ENCODE results near the gene TNFRSF8. TPM values are rescaled to one million over a fixed set of nuclear protein-coding genes. Genes with fewer than 3 reads are reported as not detected.

TNFRSF8 gene
- total and polyA plus RNA-seq, 8 donors, result 0.11 to 2.8 (median 0.21) TPM

DNA sequence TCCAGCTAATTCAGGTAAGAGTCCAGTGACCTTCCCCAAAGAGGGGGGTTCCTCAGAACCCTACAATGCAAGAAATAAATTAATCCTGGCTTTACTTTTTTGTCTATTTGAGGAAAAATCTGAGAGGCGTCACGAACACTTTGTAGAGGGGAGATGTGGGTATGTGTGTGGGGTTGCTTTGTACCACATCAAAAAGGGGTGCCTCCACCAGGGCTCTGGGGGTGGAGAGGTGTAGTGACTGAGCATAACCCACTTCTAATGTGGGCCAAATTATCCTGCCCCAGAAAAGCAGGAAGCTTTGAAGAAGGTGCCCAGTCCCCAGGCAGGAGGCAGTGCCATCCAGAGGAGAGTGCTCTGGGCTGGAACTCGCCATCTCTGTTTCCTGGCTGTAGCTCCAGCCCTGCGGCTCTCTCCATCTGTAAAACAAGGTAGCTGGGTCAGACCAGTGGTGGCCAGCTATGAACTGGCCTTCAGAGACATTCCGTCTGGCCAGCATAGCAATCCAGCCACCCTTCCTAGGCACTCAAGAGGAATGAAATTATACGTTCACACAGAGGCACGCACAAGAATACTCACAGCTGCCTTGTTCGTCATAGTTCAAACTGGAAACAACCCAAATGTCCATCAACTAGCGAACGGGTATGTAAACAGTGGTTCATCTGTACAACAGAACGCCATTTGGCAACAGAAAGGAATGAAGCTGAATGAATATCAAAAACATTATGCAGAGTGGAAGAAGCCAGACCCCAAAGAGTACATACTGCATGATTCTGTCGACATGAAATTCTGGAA is 58.3 kb downstream of the TNFRSF8 start:
- peaks cover 10 to 19% of the 10 kb centered on the region in 2 donors for H3K4me1 ChIP-seq
- no peak overlapping the region for H3K4me3 ChIP-seq
- peaks cover 0 to 8% of the 10 kb centered on the region in 2 donors for H3K27me3 ChIP-seq
- no peak overlapping the region for H3K27ac ChIP-seq
- no peaks in the 10 kb centered on the region for H3K9me3 ChIP-seq
- no peaks in the 10 kb centered on the region for H3K36me3 ChIP-seq
- TF ChIP-seq, protein P1, sequence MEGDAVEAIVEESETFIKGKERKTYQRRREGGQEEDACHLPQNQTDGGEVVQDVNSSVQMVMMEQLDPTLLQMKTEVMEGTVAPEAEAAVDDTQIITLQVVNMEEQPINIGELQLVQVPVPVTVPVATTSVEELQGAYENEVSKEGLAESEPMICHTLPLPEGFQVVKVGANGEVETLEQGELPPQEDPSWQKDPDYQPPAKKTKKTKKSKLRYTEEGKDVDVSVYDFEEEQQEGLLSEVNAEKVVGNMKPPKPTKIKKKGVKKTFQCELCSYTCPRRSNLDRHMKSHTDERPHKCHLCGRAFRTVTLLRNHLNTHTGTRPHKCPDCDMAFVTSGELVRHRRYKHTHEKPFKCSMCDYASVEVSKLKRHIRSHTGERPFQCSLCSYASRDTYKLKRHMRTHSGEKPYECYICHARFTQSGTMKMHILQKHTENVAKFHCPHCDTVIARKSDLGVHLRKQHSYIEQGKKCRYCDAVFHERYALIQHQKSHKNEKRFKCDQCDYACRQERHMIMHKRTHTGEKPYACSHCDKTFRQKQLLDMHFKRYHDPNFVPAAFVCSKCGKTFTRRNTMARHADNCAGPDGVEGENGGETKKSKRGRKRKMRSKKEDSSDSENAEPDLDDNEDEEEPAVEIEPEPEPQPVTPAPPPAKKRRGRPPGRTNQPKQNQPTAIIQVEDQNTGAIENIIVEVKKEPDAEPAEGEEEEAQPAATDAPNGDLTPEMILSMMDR (IDR thresholded peaks at IDR 0.05), result no peak
- peak in 2 of 4 donors; percentile 9 to 22 for DNase-seq
- ATAC-seq, result no peak
- intact Hi-C loops (cut with DNase I), result no loop called here

DNA sequence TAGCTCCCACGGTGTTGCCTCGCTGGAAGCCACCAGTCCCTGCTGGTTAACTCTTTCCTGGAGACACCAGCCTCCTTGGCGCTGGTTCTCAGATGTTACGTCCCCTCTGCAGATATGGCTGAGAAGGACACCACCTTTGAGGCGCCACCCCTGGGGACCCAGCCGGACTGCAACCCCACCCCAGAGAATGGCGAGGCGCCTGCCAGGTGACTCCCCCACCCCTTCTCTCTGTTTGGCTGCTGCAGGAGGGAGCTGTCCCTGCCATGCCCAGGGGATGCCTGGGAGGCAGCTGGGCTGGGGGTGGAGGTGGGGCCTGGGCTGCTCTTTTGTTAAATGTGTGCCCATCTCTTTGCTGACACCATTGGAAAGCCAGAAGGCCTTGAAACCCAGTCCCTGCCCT is 60.1 kb downstream of the TNFRSF8 start:
- Histone ChIP-seq H3K4me1 (peaks cover 10 to 32% of the 10 kb centered on the region in 2 donors), H3K4me3 (no peak overlapping the region), H3K9me3 (no peaks in the 10 kb centered on the region), H3K36me3 (no peaks in the 10 kb centered on the region), H3K27ac (no peak overlapping the region), H3K27me3 (peaks cover 0 to 8% of the 10 kb centered on the region in 2 donors)
- TF ChIP-seq, protein P1 (IDR thresholded peaks at IDR 0.05), result no peak
- DNase-seq (peak in 1 of 4 donors; percentile 60), ATAC-seq (no peak)
- intact Hi-C loops (cut with DNase I), result no loop called here

DNA sequence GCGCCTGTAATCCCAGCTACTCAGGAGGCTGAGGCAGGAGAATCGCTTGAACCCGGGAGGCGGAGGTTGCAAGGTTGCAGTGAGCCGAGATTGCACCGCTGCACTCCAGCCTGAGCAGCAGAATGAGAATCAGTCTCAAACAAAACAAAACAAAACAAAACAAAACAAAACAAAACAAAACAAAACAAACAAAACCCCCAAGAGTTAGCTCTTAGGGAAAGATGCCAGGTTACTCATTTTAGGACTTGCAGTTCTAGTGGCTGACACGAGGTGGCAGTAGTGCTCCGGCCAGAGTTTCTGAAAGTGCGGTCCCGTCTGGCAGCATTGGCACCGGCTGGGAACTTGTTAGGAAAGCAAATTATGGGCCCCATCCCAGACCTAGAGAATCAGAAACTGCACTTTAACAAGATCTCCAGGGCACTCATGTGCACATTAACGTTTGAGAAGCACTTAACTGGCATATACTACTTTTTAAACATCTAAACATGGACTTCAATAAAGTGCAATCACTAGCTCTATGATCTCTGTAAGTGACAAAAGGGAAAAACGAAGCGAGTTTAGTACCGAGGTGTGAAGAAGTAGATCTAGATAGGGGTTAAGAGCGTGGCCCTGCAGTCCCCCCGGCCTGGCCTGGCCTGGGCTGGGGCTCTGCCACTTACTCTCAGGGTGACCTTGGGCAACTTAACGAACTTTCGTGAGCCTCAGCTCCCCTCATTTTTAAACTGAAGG is 61.8 kb downstream of the TNFRSF8 start:
- intact Hi-C loops (cut with DNase I), result loop anchor here (2.0 to 5.0 kb wide), 2 partner anchors 82 to 84 kb away; no protein-coding TSS in a partner anchor
- peak overlapping the region in 1 of 2 donors; percentile 78 for H3K27ac ChIP-seq
- H3K27me3 ChIP-seq, result peaks cover 0 to 8% of the 10 kb centered on the region in 2 donors
- TF ChIP-seq, protein P1 (IDR thresholded peaks at IDR 0.05), result peak; percentile 87 to 92
- ATAC-seq, result peak; percentile 96
- peaks cover 10 to 32% of the 10 kb centered on the region in 2 donors for H3K4me1 ChIP-seq
- no peaks in the 10 kb centered on the region for H3K9me3 ChIP-seq
- H3K36me3 ChIP-seq, result no peaks in the 10 kb centered on the region
- DNase-seq, result peak; percentile 75 to 87 (median 84)
- H3K4me3 ChIP-seq, result no peak overlapping the region

DNA sequence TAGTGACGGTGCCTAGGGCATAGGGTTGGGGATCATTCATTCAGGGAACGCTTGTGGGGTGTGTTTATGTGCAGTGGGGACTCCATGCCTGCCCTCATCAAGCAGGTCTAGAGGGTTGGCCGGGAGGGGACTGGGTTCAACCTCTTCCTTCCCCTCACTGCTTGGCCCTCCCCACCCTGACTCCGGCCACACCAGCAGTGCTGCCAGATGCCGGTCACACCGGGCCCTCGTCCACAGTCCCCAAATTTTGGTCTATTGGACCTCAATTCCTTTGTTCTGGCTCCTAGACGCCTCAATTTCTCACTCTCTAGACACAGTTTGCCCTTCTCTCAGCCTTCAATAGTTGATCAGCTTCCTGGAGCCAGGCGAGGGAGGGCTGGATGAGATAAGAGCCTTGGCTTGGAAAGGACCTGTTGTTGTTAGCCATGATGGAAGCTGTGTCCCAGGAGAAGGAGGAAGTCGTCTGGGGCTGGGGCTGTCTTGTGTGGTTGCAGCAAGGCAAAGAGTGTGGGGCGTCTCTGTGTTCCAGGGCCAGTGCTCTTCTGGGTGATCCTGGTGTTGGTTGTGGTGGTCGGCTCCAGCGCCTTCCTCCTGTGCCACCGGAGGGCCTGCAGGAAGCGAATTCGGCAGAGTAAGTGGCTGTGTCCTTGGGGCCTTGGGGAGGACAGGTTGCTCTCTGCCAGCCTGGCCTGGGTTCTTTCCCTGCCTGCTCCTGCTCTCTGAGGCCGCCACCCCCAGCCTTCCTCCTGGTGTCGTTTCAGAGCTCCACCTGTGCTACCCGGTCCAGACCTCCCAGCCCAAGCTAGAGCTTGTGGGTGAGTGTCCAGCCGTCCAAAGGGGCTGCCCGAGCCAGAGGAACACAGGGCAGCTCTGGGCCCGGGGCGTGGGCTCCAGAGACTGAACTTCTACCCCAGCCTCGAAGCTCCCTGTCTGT is 62.6 kb downstream of the TNFRSF8 start:
- peak in 1 of 4 donors; percentile 80 for DNase-seq
- no peaks in the 10 kb centered on the region for H3K36me3 ChIP-seq
- TF ChIP-seq, protein P1 (IDR thresholded peaks at IDR 0.05), result no peak
- H3K27me3 ChIP-seq, result peaks cover 0 to 8% of the 10 kb centered on the region in 2 donors
- H3K27ac ChIP-seq, result peak overlapping the region in 1 of 2 donors; percentile 78
- H3K4me1 ChIP-seq, result peaks cover 10 to 38% of the 10 kb centered on the region in 2 donors
- peak overlapping the region in 1 of 2 donors; percentile 14 for H3K4me3 ChIP-seq
- H3K9me3 ChIP-seq, result no peaks in the 10 kb centered on the region
- ATAC-seq, result peak; percentile 27
- intact Hi-C loops (cut with DNase I), result loop anchor here (2.0 to 5.0 kb wide), 2 partner anchors 82 to 83 kb away; no protein-coding TSS in a partner anchor
